Measurements from ENCODE around the gene MORC2. TPM values are rescaled to one million over a fixed set of nuclear protein-coding genes. Genes with fewer than 3 reads are reported as not detected.

Gene MORC2
- total and polyA plus RNA-seq, 2 of the 13 experiments (the other 11 are each of a cell fraction or from before 2014, with no cell fraction given): 11.9 to 18.3 TPM

DNA sequence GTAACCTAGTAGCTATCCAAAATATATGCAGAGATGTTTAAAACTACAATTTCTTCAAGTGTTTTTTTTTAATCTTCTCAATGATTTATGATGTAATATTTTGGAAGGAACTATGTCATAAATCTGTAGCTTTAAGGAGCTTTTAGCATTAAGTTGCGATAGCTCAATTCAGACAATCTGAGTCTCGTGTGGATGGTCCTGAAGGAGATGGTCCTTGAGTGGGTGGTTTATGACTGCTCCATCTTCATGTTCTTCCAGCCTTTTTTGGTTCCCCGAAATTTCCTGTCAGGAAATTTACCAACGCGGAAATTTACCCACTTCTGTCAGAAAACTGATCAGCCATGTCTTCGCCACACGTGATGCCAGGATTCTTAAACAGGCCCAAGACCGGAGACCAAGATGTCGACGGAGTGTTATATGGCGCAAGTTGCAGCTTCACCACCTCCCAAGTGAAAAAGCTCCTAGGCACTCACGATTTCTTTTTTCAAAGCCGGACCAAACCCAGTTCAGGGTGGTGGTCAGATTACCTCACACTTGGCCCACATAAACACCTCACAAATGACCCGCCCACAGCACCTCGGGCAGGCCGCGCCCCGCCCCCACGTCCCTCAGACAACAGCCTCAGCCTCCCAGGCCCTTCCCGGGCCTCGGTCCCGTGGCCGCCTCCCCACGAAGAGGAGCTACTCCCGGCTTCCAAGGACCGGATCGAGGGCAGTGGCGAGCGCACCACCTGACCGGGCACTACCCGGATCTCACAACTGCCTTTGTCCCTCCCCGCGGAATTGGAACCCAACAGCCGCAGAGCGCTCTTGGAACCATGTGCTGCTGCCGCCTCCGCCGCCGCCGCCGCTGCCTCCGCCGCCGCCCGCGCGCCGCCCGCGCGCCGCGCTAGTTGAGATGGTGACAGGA, at the start of gene MORC2 (continued):
- TF ChIP-seq IRX3 (CRISPR knock-in tag; IDR thresholded peaks at IDR 0.05; ENCODE audit: borderline replicate concordance, low read depth) (peak; percentile 61; the same call in 1 of the 2 replicates), ZNF44 (CRISPR knock-in tag; IDR thresholded peaks at IDR 0.05) (no peak), ZMYM4 (CRISPR knock-in tag; IDR thresholded peaks at IDR 0.05) (no peak), NRL (CRISPR knock-in tag; IDR thresholded peaks at IDR 0.05; ENCODE audit: borderline replicate concordance) (peak; percentile 68; the same call in 1 of the 2 replicates), ZNF432 (CRISPR knock-in tag; IDR thresholded peaks at IDR 0.05; ENCODE audit: borderline replicate concordance) (peak; percentile 39; the same call in 1 of the 2 replicates), CEBPB (IDR thresholded peaks at IDR 0.05; ENCODE audit: borderline replicate concordance, low read depth, low read length) (0 out of 2 replicates have a peak, but pooled peaks have one; percentile 1), EEA1 (CRISPR knock-in tag; IDR thresholded peaks at IDR 0.05; ENCODE audit: borderline replicate concordance) (peak; percentile 29; the same call in 1 of the 2 replicates), ZNF563 (CRISPR knock-in tag; IDR thresholded peaks at IDR 0.05) (0 out of 2 replicates have a peak, but pooled peaks have one; percentile 52), POLR2A (IDR thresholded peaks at IDR 0.05; ENCODE audit: insufficient read depth in 1 of 2, low read depth in 2 of 2, low read length in 2 of 2) (peak in 1 of 2 experiments; percentile 66; a peak in 2 of 4 replicates), ATM (IDR thresholded peaks at IDR 0.05; ENCODE audit: borderline replicate concordance) (no peak), SMAD3 (CRISPR knock-in tag; IDR thresholded peaks at IDR 0.05) (no peak), ZNF235 (CRISPR knock-in tag; IDR thresholded peaks at IDR 0.05; ENCODE audit: borderline replicate concordance) (no peak), ZNF34 (CRISPR knock-in tag; IDR thresholded peaks at IDR 0.05; ENCODE audit: borderline replicate concordance) (no peak)
- TF ChIP-seq, protein P1, sequence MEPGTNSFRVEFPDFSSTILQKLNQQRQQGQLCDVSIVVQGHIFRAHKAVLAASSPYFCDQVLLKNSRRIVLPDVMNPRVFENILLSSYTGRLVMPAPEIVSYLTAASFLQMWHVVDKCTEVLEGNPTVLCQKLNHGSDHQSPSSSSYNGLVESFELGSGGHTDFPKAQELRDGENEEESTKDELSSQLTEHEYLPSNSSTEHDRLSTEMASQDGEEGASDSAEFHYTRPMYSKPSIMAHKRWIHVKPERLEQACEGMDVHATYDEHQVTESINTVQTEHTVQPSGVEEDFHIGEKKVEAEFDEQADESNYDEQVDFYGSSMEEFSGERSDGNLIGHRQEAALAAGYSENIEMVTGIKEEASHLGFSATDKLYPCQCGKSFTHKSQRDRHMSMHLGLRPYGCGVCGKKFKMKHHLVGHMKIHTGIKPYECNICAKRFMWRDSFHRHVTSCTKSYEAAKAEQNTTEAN (CRISPR knock-in tag; conservative IDR thresholded peaks at IDR 0.05): peak; percentile 12; the same call in 1 of the 2 replicates
- TF ChIP-seq, protein P2, sequence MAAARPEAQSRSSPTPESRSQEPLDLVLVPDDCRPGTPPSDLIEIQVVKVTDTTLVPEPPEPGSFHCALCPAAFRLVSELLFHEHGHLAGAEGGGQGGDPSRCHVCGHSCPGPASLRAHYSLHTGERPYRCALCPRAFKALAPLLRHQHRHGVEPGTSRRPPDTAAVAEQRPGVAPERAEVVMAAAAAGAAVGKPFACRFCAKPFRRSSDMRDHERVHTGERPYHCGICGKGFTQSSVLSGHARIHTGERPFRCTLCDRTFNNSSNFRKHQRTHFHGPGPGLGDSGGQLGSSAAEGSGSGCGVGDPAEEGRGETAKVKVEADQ (CRISPR knock-in tag; IDR thresholded peaks at IDR 0.05; ENCODE audit: borderline replicate concordance): no peak
- TF ChIP-seq, protein P3, sequence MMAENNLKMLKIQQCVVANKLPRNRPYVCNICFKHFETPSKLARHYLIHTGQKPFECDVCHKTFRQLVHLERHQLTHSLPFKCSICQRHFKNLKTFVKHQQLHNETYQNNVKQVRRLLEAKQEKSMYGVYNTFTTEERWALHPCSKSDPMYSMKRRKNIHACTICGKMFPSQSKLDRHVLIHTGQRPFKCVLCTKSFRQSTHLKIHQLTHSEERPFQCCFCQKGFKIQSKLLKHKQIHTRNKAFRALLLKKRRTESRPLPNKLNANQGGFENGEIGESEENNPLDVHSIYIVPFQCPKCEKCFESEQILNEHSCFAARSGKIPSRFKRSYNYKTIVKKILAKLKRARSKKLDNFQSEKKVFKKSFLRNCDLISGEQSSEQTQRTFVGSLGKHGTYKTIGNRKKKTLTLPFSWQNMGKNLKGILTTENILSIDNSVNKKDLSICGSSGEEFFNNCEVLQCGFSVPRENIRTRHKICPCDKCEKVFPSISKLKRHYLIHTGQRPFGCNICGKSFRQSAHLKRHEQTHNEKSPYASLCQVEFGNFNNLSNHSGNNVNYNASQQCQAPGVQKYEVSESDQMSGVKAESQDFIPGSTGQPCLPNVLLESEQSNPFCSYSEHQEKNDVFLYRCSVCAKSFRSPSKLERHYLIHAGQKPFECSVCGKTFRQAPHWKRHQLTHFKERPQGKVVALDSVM (CRISPR knock-in tag; IDR thresholded peaks at IDR 0.05): peak; percentile 87
- TF ChIP-seq, protein P4, sequence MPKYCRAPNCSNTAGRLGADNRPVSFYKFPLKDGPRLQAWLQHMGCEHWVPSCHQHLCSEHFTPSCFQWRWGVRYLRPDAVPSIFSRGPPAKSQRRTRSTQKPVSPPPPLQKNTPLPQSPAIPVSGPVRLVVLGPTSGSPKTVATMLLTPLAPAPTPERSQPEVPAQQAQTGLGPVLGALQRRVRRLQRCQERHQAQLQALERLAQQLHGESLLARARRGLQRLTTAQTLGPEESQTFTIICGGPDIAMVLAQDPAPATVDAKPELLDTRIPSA (CRISPR knock-in tag; IDR thresholded peaks at IDR 0.05; ENCODE audit: borderline replicate concordance): no peak; the same call in 1 of the 2 replicates
- TF ChIP-seq, protein P5, sequence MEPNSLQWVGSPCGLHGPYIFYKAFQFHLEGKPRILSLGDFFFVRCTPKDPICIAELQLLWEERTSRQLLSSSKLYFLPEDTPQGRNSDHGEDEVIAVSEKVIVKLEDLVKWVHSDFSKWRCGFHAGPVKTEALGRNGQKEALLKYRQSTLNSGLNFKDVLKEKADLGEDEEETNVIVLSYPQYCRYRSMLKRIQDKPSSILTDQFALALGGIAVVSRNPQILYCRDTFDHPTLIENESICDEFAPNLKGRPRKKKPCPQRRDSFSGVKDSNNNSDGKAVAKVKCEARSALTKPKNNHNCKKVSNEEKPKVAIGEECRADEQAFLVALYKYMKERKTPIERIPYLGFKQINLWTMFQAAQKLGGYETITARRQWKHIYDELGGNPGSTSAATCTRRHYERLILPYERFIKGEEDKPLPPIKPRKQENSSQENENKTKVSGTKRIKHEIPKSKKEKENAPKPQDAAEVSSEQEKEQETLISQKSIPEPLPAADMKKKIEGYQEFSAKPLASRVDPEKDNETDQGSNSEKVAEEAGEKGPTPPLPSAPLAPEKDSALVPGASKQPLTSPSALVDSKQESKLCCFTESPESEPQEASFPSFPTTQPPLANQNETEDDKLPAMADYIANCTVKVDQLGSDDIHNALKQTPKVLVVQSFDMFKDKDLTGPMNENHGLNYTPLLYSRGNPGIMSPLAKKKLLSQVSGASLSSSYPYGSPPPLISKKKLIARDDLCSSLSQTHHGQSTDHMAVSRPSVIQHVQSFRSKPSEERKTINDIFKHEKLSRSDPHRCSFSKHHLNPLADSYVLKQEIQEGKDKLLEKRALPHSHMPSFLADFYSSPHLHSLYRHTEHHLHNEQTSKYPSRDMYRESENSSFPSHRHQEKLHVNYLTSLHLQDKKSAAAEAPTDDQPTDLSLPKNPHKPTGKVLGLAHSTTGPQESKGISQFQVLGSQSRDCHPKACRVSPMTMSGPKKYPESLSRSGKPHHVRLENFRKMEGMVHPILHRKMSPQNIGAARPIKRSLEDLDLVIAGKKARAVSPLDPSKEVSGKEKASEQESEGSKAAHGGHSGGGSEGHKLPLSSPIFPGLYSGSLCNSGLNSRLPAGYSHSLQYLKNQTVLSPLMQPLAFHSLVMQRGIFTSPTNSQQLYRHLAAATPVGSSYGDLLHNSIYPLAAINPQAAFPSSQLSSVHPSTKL (CRISPR knock-in tag; IDR thresholded peaks at IDR 0.05): 0 out of 2 replicates have a peak, but pooled peaks have one; percentile 6

All from HepG2 (cell line).